ENCODE results near the gene EFCAB11.

EFCAB11 gene

GRCh38 chr14:89807892-89808291 is 146.6 kb downstream of the EFCAB11 start:
- no peak for DNase-seq

- no peak for DNase-seq
Measured at GRCh38 chr14:89807151-89807550, 147.4 kb downstream of the EFCAB11 start.

GRCh38 chr14:89806451-89806850 is 148.1 kb downstream of the EFCAB11 start:
- no peak for DNase-seq

- no peak for DNase-seq
Measured at GRCh38 chr14:89805501-89805900, 149.0 kb downstream of the EFCAB11 start.

- DNase-seq, result no peak
Measured at GRCh38 chr14:89803542-89803941, 151.0 kb downstream of the EFCAB11 start.

- no peak for DNase-seq
Measured at GRCh38 chr14:89801136-89801535, 153.4 kb downstream of the EFCAB11 start.

- DNase-seq, result no peak
Measured at GRCh38 chr14:89798212-89798773, 156.2 kb downstream of the EFCAB11 start.

GRCh38 chr14:89797148-89797547 is 157.4 kb downstream of the EFCAB11 start:
- DNase-seq, result no peak

- DNase-seq, result no peak
Measured at GRCh38 chr14:89794096-89794495, 160.4 kb downstream of the EFCAB11 start.

- DNase-seq, result no peak
Measured at GRCh38 chr14:89793367-89793716, 161.2 kb downstream of the EFCAB11 start.

- no peak for DNase-seq
Measured at GRCh38 chr14:89792489-89793366, 161.8 kb downstream of the EFCAB11 start.

- no peak for DNase-seq
Measured at GRCh38 chr14:89787525-89787924, 167.0 kb downstream of the EFCAB11 start.

- no peak for DNase-seq
Measured at GRCh38 chr14:89781046-89781445, 173.5 kb downstream of the EFCAB11 start.

- DNase-seq, result no peak
Measured at GRCh38 chr14:89779707-89780106, 174.8 kb downstream of the EFCAB11 start.

GRCh38 chr14:89775946-89776345 is 178.6 kb downstream of the EFCAB11 start:
- no peak for DNase-seq

GRCh38 chr14:89775151-89775550 is 179.4 kb downstream of the EFCAB11 start:
- DNase-seq, result no peak

GRCh38 chr14:89773644-89774316 is 180.8 kb downstream of the EFCAB11 start:
- DNase-seq, result peak; percentile 76

- no peak for DNase-seq
Measured at GRCh38 chr14:89773151-89773550, 181.4 kb downstream of the EFCAB11 start.

- DNase-seq, result no peak
Measured at GRCh38 chr14:89771251-89771650, 183.3 kb downstream of the EFCAB11 start.

- peak; percentile 73 for DNase-seq
Measured at GRCh38 chr14:89767861-89768268, 186.7 kb downstream of the EFCAB11 start.

GRCh38 chr14:89767131-89767530 is 187.4 kb downstream of the EFCAB11 start:
- no peak for DNase-seq

- no peak for DNase-seq
Measured at GRCh38 chr14:89765346-89765745, 189.2 kb downstream of the EFCAB11 start.

GRCh38 chr14:89760086-89760485 is 194.4 kb downstream of the EFCAB11 start:
- no peak for DNase-seq
